Ureter (tissue), 1 donor: ENCODE measurements around the gene EPHA4. TPM values are rescaled to one million over a fixed set of nuclear protein-coding genes. Genes with fewer than 3 reads are reported as not detected.

ENCODE experiments used
- DNase-seq: peaks from one replicate; pipeline ENCODE4 v3.0.0-alpha.2; 2020; ENCODE audit warnings: low spot score
- total RNA-seq: library from RNA; stranded (reverse); gene quantifications from one replicate; pipeline ENCODE4 v1.2.4, GENCODE V29; 2023
- donor health status: DM: yes; HTN: yes; CAD: no.

EPHA4 gene
- total RNA-seq, 1 donor from 2014 or later = 32.6 TPM

GRCh38 chr2:221503965-221504364, 68.1 kb downstream of the EPHA4 start:
- DNase-seq = no peak

GRCh38 chr2:221502270-221503010, 69.7 kb downstream of the EPHA4 start:
- no peak for DNase-seq

GRCh38 chr2:221501883-221502269, 70.2 kb downstream of the EPHA4 start:
- no peak for DNase-seq

GRCh38 chr2:221501210-221501882, 70.8 kb downstream of the EPHA4 start:
- no peak for DNase-seq

- no peak for DNase-seq
These were observed 71.4 kb downstream of the EPHA4 start for GRCh38 chr2:221500501-221501209.

- DNase-seq = no peak
These were observed 76.4 kb downstream of the EPHA4 start for GRCh38 chr2:221495731-221496130.

GRCh38 chr2:221494556-221494955, 77.5 kb downstream of the EPHA4 start:
- DNase-seq = no peak

GRCh38 chr2:221493391-221493790, 78.7 kb downstream of the EPHA4 start:
- no peak for DNase-seq

- no peak for DNase-seq
These were observed 79.5 kb downstream of the EPHA4 start for GRCh38 chr2:221492636-221493035.

- DNase-seq = no peak
These were observed 81.5 kb downstream of the EPHA4 start for GRCh38 chr2:221490506-221491060.

GRCh38 chr2:221488136-221488807, 83.8 kb downstream of the EPHA4 start:
- no peak for DNase-seq

GRCh38 chr2:221486106-221486505, 86.0 kb downstream of the EPHA4 start:
- DNase-seq = no peak

- DNase-seq = no peak
These were observed 86.6 kb downstream of the EPHA4 start for GRCh38 chr2:221485503-221485870.

- DNase-seq = no peak
These were observed 87.2 kb downstream of the EPHA4 start for GRCh38 chr2:221484761-221485502.

- DNase-seq = no peak
These were observed 89.2 kb downstream of the EPHA4 start for GRCh38 chr2:221482666-221483455.

- DNase-seq = no peak
These were observed 91.3 kb downstream of the EPHA4 start for GRCh38 chr2:221480821-221481220.

GRCh38 chr2:221480163-221480562, 91.9 kb downstream of the EPHA4 start:
- DNase-seq = no peak

GRCh38 chr2:221478485-221478863, 93.6 kb downstream of the EPHA4 start:
- no peak for DNase-seq

GRCh38 chr2:221477714-221478484, 94.2 kb downstream of the EPHA4 start:
- DNase-seq = no peak

GRCh38 chr2:221476195-221476594, 95.9 kb downstream of the EPHA4 start:
- DNase-seq = no peak
